ENCODE results near the gene BICD2. TPM values are rescaled to one million over a fixed set of nuclear protein-coding genes. Genes with fewer than 3 reads are reported as not detected.
A peak's percentile ranks its signal among the peaks of the same experiment; 100 is the strongest.

The BICD2 gene
- total RNA-seq, 1 experiment from 2014 or later, result 25.6 TPM

- H3K9me2 ChIP-seq (replicated peaks; ENCODE audit: insufficient read depth, low read length), result no peaks in the 10 kb centered on the region
- H3K9me3 ChIP-seq (ENCODE audit: low read length), result no peaks in the 10 kb centered on the region
- H3K27me3 ChIP-seq (ENCODE audit: low read length), result no peaks in the 10 kb centered on the region
- H3K4me1 ChIP-seq (ENCODE audit: low read length), result peaks cover 31% of the 10 kb centered on the region
- no peak overlapping the region for H3K27ac ChIP-seq (ENCODE audit: low read length)
- peaks cover 22% of the 10 kb centered on the region for H3K79me2 ChIP-seq (ENCODE audit: low read length)
- H4K20me1 ChIP-seq (ENCODE audit: insufficient read depth, low read depth, low read length), result peaks cover 18% of the 10 kb centered on the region
- DNase-seq, result no peak
- no peak overlapping the region for H3K4me2 ChIP-seq (ENCODE audit: low read depth, low read length, poor library complexity, severe bottlenecking)
- no peak overlapping the region for H3K4me3 ChIP-seq (ENCODE audit: low read length)
- H2AFZ ChIP-seq (ENCODE audit: low read length), result no peak overlapping the region
- H3K9ac ChIP-seq (ENCODE audit: low read length), result no peak overlapping the region
- H3K36me3 ChIP-seq (ENCODE audit: insufficient read depth, low read length), result no peaks in the 10 kb centered on the region
Observed at GRCh38 chr9:92767066-92768054, 2.7 kb upstream of the BICD2 start.

- peak; percentile 98 for DNase-seq
- H3K9me2 ChIP-seq (replicated peaks; ENCODE audit: insufficient read depth, low read length), result no peaks in the 10 kb centered on the region
- no peaks in the 10 kb centered on the region for H3K27me3 ChIP-seq (ENCODE audit: low read length)
- peak overlapping the region; percentile 87 for H3K27ac ChIP-seq (ENCODE audit: low read length)
- H3K4me1 ChIP-seq (ENCODE audit: low read length), result peaks cover 37% of the 10 kb centered on the region
- H3K9me3 ChIP-seq (ENCODE audit: low read length), result no peaks in the 10 kb centered on the region
- peaks cover 38% of the 10 kb centered on the region for H4K20me1 ChIP-seq (ENCODE audit: insufficient read depth, low read depth, low read length)
- H3K79me2 ChIP-seq (ENCODE audit: low read length), result peaks cover 43% of the 10 kb centered on the region
- peak overlapping the region; percentile 81 for H3K4me3 ChIP-seq (ENCODE audit: low read length)
- peak overlapping the region; percentile 96 for H3K9ac ChIP-seq (ENCODE audit: low read length)
- peak overlapping the region; percentile 81 for H3K4me2 ChIP-seq (ENCODE audit: low read depth, low read length, poor library complexity, severe bottlenecking)
- H3K36me3 ChIP-seq (ENCODE audit: insufficient read depth, low read length), result no peaks in the 10 kb centered on the region
- peak overlapping the region; percentile 58; the same call in 1 of the 2 replicates for H2AFZ ChIP-seq (ENCODE audit: low read length)
Observed at GRCh38 chr9:92764988-92765936, 629 bp upstream of the BICD2 start.

- Histone ChIP-seq H3K36me3 (ENCODE audit: insufficient read depth, low read length) (no peaks in the 10 kb centered on the region), H3K9ac (ENCODE audit: low read length) (peak overlapping the region; percentile 96), H4K20me1 (ENCODE audit: insufficient read depth, low read depth, low read length) (peaks cover 39% of the 10 kb centered on the region), H3K4me3 (ENCODE audit: low read length) (peak overlapping the region; percentile 87), H3K4me1 (ENCODE audit: low read length) (peaks cover 33% of the 10 kb centered on the region), H2AFZ (ENCODE audit: low read length) (no peak overlapping the region), H3K9me2 (replicated peaks; ENCODE audit: insufficient read depth, low read length) (no peaks in the 10 kb centered on the region), H3K27me3 (ENCODE audit: low read length) (no peaks in the 10 kb centered on the region), H3K27ac (ENCODE audit: low read length) (peak overlapping the region; percentile 63), H3K4me2 (ENCODE audit: low read depth, low read length, poor library complexity, severe bottlenecking) (peak overlapping the region; percentile 89), H3K79me2 (ENCODE audit: low read length) (peaks cover 57% of the 10 kb centered on the region), H3K9me3 (ENCODE audit: low read length) (no peaks in the 10 kb centered on the region)
- DNase-seq, result peak; percentile 77
Observed at GRCh38 chr9:92763721-92764380, 782 bp downstream of the BICD2 start.

- H3K4me3 ChIP-seq (ENCODE audit: low read length), result peak overlapping the region; percentile 87
Observed at GRCh38 chr9:92762781-92763708, 1.6 kb downstream of the BICD2 start.

GRCh38 chr9:92762196-92762595, 2.4 kb downstream of the BICD2 start:
- Histone ChIP-seq H3K9me3 (ENCODE audit: low read length) (no peaks in the 10 kb centered on the region), H3K4me3 (ENCODE audit: low read length) (peak overlapping the region; percentile 87), H3K79me2 (ENCODE audit: low read length) (peaks cover 67% of the 10 kb centered on the region), H3K36me3 (ENCODE audit: insufficient read depth, low read length) (no peaks in the 10 kb centered on the region), H3K27ac (ENCODE audit: low read length) (peak overlapping the region; percentile 57), H3K9ac (ENCODE audit: low read length) (peak overlapping the region; percentile 96), H3K27me3 (ENCODE audit: low read length) (no peaks in the 10 kb centered on the region), H3K9me2 (replicated peaks; ENCODE audit: insufficient read depth, low read length) (no peaks in the 10 kb centered on the region), H4K20me1 (ENCODE audit: insufficient read depth, low read depth, low read length) (peaks cover 39% of the 10 kb centered on the region), H2AFZ (ENCODE audit: low read length) (no peak overlapping the region), H3K4me2 (ENCODE audit: low read depth, low read length, poor library complexity, severe bottlenecking) (peak overlapping the region; percentile 89), H3K4me1 (ENCODE audit: low read length) (peaks cover 33% of the 10 kb centered on the region)
- DNase-seq, result no peak

More at GRCh38 chr9:92762781-92763708, 1.6 kb downstream of the BICD2 start:
- H3K4me1 ChIP-seq (ENCODE audit: low read length), result peaks cover 33% of the 10 kb centered on the region
- no peak for DNase-seq
- no peaks in the 10 kb centered on the region for H3K27me3 ChIP-seq (ENCODE audit: low read length)
- peaks cover 39% of the 10 kb centered on the region for H4K20me1 ChIP-seq (ENCODE audit: insufficient read depth, low read depth, low read length)
- H2AFZ ChIP-seq (ENCODE audit: low read length), result no peak overlapping the region
- peak overlapping the region; percentile 57 for H3K27ac ChIP-seq (ENCODE audit: low read length)
- no peaks in the 10 kb centered on the region for H3K9me2 ChIP-seq (replicated peaks; ENCODE audit: insufficient read depth, low read length)
- peak overlapping the region; percentile 89 for H3K4me2 ChIP-seq (ENCODE audit: low read depth, low read length, poor library complexity, severe bottlenecking)
- H3K9ac ChIP-seq (ENCODE audit: low read length), result peak overlapping the region; percentile 96
- H3K79me2 ChIP-seq (ENCODE audit: low read length), result peaks cover 60% of the 10 kb centered on the region
- H3K9me3 ChIP-seq (ENCODE audit: low read length), result no peaks in the 10 kb centered on the region
- no peaks in the 10 kb centered on the region for H3K36me3 ChIP-seq (ENCODE audit: insufficient read depth, low read length)

- no peaks in the 10 kb centered on the region for H3K9me3 ChIP-seq (ENCODE audit: low read length)
- H3K4me2 ChIP-seq (ENCODE audit: low read depth, low read length, poor library complexity, severe bottlenecking), result peak overlapping the region; percentile 89
- H3K36me3 ChIP-seq (ENCODE audit: insufficient read depth, low read length), result no peaks in the 10 kb centered on the region
- no peak overlapping the region for H2AFZ ChIP-seq (ENCODE audit: low read length)
- no peaks in the 10 kb centered on the region for H3K9me2 ChIP-seq (replicated peaks; ENCODE audit: insufficient read depth, low read length)
- peak overlapping the region; percentile 8; the same call in 1 of the 2 replicates for H3K9ac ChIP-seq (ENCODE audit: low read length)
- peaks cover 33% of the 10 kb centered on the region for H3K4me1 ChIP-seq (ENCODE audit: low read length)
- DNase-seq, result no peak
- peaks cover 39% of the 10 kb centered on the region for H4K20me1 ChIP-seq (ENCODE audit: insufficient read depth, low read depth, low read length)
- peak overlapping the region; percentile 57; the same call in 1 of the 2 replicates for H3K27ac ChIP-seq (ENCODE audit: low read length)
- H3K27me3 ChIP-seq (ENCODE audit: low read length), result no peaks in the 10 kb centered on the region
- H3K4me3 ChIP-seq (ENCODE audit: low read length), result no peak overlapping the region; the same call in 1 of the 2 replicates
- H3K79me2 ChIP-seq (ENCODE audit: low read length), result peaks cover 72% of the 10 kb centered on the region
Observed at GRCh38 chr9:92761686-92762085, 2.9 kb downstream of the BICD2 start.

GRCh38 chr9:92760494-92760893, 4.1 kb downstream of the BICD2 start:
- Histone ChIP-seq H3K27ac (ENCODE audit: low read length) (no peak overlapping the region; the same call in 1 of the 2 replicates), H3K9ac (ENCODE audit: low read length) (peak overlapping the region; percentile 18; the same call in 1 of the 2 replicates), H2AFZ (ENCODE audit: low read length) (no peak overlapping the region), H3K9me3 (ENCODE audit: low read length) (no peaks in the 10 kb centered on the region), H4K20me1 (ENCODE audit: insufficient read depth, low read depth, low read length) (peaks cover 39% of the 10 kb centered on the region), H3K9me2 (replicated peaks; ENCODE audit: insufficient read depth, low read length) (no peaks in the 10 kb centered on the region), H3K27me3 (ENCODE audit: low read length) (no peaks in the 10 kb centered on the region), H3K79me2 (ENCODE audit: low read length) (peaks cover 83% of the 10 kb centered on the region), H3K4me2 (ENCODE audit: low read depth, low read length, poor library complexity, severe bottlenecking) (no peak overlapping the region), H3K4me1 (ENCODE audit: low read length) (peaks cover 29% of the 10 kb centered on the region), H3K4me3 (ENCODE audit: low read length) (no peak overlapping the region), H3K36me3 (ENCODE audit: insufficient read depth, low read length) (no peaks in the 10 kb centered on the region)
- DNase-seq, result no peak
